Uterus (tissue), 2 donors: Measurements from ENCODE around the gene ALOXE3.

Source experiments
- POLR2A ChIP-seq, 2 donors: fragments of 450-650 bp; IDR thresholded peaks; one replicate each; pipeline ENCODE4 v1.6.1; 2016; ENCODE audit warnings: antibody characterized with exemption in 2 of 2, mild to moderate bottlenecking in 1 of 2, moderate library complexity in 1 of 2
- TF ChIP-seq, protein P1 (sequence below), 4 experiments: fragments of 200-600 bp in 2 of 4; fragments of 450-650 bp in 2 of 4; sonication (generic) in 2 of 4; IDR thresholded peaks; one replicate each; pipeline ENCODE4 v1.5.1; 2016 to 2019; ENCODE audit warnings: antibody characterized with exemption in 4 of 4, mild to moderate bottlenecking in 2 of 4, moderate library complexity in 1 of 4

GRCh38 chr17:8122924-8123694, 4.8 kb upstream of the ALOXE3 start:
- no peak for TF ChIP-seq POLR2A (IDR thresholded peaks at IDR 0.05)
- TF ChIP-seq, protein P1, sequence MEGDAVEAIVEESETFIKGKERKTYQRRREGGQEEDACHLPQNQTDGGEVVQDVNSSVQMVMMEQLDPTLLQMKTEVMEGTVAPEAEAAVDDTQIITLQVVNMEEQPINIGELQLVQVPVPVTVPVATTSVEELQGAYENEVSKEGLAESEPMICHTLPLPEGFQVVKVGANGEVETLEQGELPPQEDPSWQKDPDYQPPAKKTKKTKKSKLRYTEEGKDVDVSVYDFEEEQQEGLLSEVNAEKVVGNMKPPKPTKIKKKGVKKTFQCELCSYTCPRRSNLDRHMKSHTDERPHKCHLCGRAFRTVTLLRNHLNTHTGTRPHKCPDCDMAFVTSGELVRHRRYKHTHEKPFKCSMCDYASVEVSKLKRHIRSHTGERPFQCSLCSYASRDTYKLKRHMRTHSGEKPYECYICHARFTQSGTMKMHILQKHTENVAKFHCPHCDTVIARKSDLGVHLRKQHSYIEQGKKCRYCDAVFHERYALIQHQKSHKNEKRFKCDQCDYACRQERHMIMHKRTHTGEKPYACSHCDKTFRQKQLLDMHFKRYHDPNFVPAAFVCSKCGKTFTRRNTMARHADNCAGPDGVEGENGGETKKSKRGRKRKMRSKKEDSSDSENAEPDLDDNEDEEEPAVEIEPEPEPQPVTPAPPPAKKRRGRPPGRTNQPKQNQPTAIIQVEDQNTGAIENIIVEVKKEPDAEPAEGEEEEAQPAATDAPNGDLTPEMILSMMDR (IDR thresholded peaks at IDR 0.05) = no peak
